Testis (tissue), 3 donors: ENCODE results near the gene GCNT1. TPM values are rescaled to one million over a fixed set of nuclear protein-coding genes. Genes with fewer than 3 reads are reported as not detected.

Source experiments
- DNase-seq: peaks from one replicate; pipeline ENCODE4 v3.0.0-alpha.2; 2019
- H3K27ac ChIP-seq, 2 donors: fragments of 200-600 bp; sonication (generic); one replicate each; pipeline ENCODE4 v1.5.1; 2019
- H3K27me3 ChIP-seq: fragments of 200-600 bp; sonication (generic); one replicate; pipeline ENCODE4 v1.5.1; 2019
- H3K36me3 ChIP-seq: fragments of 200-600 bp; sonication (generic); one replicate; pipeline ENCODE4 v1.5.1; 2017; ENCODE audit warnings: low read depth; ENCODE audit errors: missing control alignments
- H3K4me1 ChIP-seq: fragments of 200-600 bp; sonication (generic); one replicate; pipeline ENCODE4 v1.5.1; 2019
- H3K4me3 ChIP-seq, 2 donors: fragments of 200-600 bp; sonication (generic); one replicate each; pipeline ENCODE4 v1.5.1; 2017 to 2019
- H3K9me3 ChIP-seq: fragments of 200-600 bp; sonication (generic); one replicate; pipeline ENCODE4 v1.5.1; 2017
- CTCF ChIP-seq, 3 experiments: fragments of 450-650 bp in 2 of 3; fragments of 200-600 bp in 1 of 3; sonication (generic) in 1 of 3; IDR thresholded peaks; one replicate each; pipeline ENCODE4 v1.5.1; 2016 to 2019; ENCODE audit warnings: antibody characterized with exemption in 3 of 3, mild to moderate bottlenecking in 2 of 3, moderate library complexity in 1 of 3
- POLR2A ChIP-seq: fragments of 450-650 bp; IDR thresholded peaks from one replicate; pipeline ENCODE4 v1.6.1; 2017; ENCODE audit warnings: antibody characterized with exemption, mild to moderate bottlenecking, moderate library complexity
- WGBS, 2 donors: methylation state at CpG; one replicate each; pipeline ENCODE4 v1.1.5; 2018; 5-methylcytosine and 5-hydroxymethylcytosine counted together
- intact Hi-C: fragments of 100-400 bp; cut with DNase I; formaldehyde crosslinking; loops from one replicate; pipeline ENCODE4 v1.15.1; 2023; ENCODE audit warnings: low total_unique reads
- polyA plus RNA-seq: library from polyadenylated mRNA; stranded (reverse); fragments of 350-450 nt; fragmentation: Illumina TruSeq; extraction: RNeasy Lipid Tissue Mini Kit (QIAGEN cat#74804); gene quantifications from one replicate; pipeline ENCODE4 v1.2.3, GENCODE V29; 2014; ENCODE audit warnings: low read depth, low replicate concordance; ENCODE audit not compliant: insufficient read depth
- total RNA-seq, 2 donors: library from RNA; depleted of rRNA; stranded (reverse); fragments of >200 nt; gene quantifications; one replicate each; pipeline ENCODE4 v1.2.3, GENCODE V29; 2016

Gene GCNT1
- total and polyA plus RNA-seq, 3 donors from 2014 or later, result 2.1 to 7.5 (median 6.0) TPM

DNA sequence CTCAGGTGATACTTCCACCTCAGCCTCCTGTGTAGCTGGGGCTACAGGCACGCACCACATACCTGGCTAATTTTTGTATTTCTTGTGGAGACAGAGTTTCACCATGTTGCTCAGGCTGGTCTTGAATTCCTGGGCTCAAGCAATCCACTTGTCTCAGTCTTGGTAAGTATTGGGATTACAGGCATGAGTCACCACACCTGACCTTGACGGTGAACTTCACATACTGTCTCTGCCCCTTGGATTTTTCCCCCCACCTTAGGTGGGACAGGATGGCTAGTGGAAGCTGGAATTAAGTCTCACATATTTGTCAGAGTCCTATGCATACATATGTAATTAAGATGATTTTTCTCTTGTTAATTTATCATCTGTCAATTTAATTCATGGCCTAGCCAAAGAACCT is 43.8 kb upstream of the GCNT1 start:
- H3K4me3 ChIP-seq, result no peak overlapping the region
- H3K4me1 ChIP-seq, result no peaks in the 10 kb centered on the region
- 74 to 88% methylated on average over 2 of the region's 2 CpGs for WGBS, 2 donors
- no peak for TF ChIP-seq CTCF (IDR thresholded peaks at IDR 0.05)
- H3K27me3 ChIP-seq, result no peaks in the 10 kb centered on the region
- intact Hi-C loops, result no loop called here
- no peak overlapping the region for H3K27ac ChIP-seq
- DNase-seq, result no peak
- no peaks in the 10 kb centered on the region for H3K36me3 ChIP-seq
- no peaks in the 10 kb centered on the region for H3K9me3 ChIP-seq

- H3K36me3 ChIP-seq, result no peaks in the 10 kb centered on the region
- H3K27ac ChIP-seq, result no peak overlapping the region
- intact Hi-C loops, result no loop called here
- H3K27me3 ChIP-seq, result no peaks in the 10 kb centered on the region
- DNase-seq, result no peak
- no peaks in the 10 kb centered on the region for H3K9me3 ChIP-seq
- no peak overlapping the region for H3K4me3 ChIP-seq
- TF ChIP-seq POLR2A, result no peak
- TF ChIP-seq CTCF (IDR thresholded peaks at IDR 0.05), result no peak
- H3K4me1 ChIP-seq, result no peaks in the 10 kb centered on the region
These were observed 43.3 kb upstream of the GCNT1 start for GRCh38 chr9:76415731-76416130.

DNA sequence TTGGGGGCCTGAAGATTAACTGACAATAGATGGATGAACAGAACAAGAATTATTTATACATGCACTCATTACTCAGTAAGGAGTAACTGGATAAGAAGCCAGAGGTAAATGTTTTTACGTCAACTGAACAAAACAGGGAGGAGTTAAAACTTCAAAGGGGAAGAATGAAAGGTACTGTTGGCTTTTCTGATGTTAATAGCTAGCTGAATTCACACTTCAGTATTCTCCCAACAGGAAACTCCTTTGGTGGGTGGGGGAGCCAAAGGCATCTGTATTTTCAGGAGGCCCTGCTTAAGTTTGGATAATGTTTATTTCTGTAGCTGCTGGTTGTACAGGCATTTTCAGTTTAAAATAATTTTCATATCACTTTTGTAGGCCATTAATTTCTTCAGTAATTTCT is 41.6 kb upstream of the GCNT1 start:
- intact Hi-C loops, result no loop called here
- Histone ChIP-seq H3K27me3 (no peaks in the 10 kb centered on the region), H3K4me1 (no peaks in the 10 kb centered on the region), H3K9me3 (no peaks in the 10 kb centered on the region), H3K4me3 (no peak overlapping the region), H3K27ac (no peak overlapping the region), H3K36me3 (no peaks in the 10 kb centered on the region)
- 0% methylated on average over 1 of the region's 1 CpG for WGBS, 2 donors
- no peak for DNase-seq
- TF ChIP-seq POLR2A (no peak), CTCF (IDR thresholded peaks at IDR 0.05) (no peak)

DNA sequence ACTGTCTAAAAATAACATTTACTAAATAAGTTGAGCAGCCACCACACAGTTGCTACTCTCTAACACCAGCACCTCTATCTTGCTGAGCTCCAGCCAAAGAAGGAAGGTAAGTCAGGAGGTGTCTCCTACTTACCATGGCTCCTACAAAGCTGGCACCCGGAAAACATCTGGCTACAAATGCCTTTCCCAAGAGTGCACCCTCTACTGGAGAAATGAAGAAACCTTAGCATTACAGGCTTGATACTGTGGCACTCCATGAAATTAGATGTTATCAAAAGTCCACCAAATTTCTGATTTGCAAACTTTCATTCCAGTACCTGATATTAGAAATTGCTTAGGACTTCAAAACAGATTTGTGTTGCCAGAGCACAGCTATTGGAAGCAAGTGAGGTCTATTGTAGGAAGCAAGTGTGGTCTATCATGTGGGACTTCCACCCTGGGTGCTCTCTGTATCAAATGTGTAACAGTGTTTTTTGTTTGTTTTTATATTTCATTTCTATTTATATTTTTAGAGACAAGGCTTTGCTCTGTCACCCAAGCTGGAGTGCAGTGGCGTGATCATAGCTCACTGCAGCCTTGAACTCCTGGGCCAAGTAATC is 39.1 kb upstream of the GCNT1 start:
- no peak for DNase-seq
- H3K27ac ChIP-seq, result no peak overlapping the region

GRCh38 chr9:76423216-76424177 is 35.5 kb upstream of the GCNT1 start:
- intact Hi-C loops, result no loop called here
- no peaks in the 10 kb centered on the region for H3K9me3 ChIP-seq
- no peak overlapping the region for H3K27ac ChIP-seq
- DNase-seq, result no peak
- WGBS, 2 donors, result 44 to 46% methylated on average over 2 of the region's 2 CpGs
- TF ChIP-seq POLR2A, result no peak
- TF ChIP-seq CTCF (IDR thresholded peaks at IDR 0.05), result no peak
- no peak overlapping the region for H3K4me3 ChIP-seq
- no peaks in the 10 kb centered on the region for H3K4me1 ChIP-seq
- H3K36me3 ChIP-seq, result no peaks in the 10 kb centered on the region
- H3K27me3 ChIP-seq, result no peaks in the 10 kb centered on the region

More for the DNA sequence above, 39.1 kb upstream of the GCNT1 start:
- H3K4me1 ChIP-seq, result no peaks in the 10 kb centered on the region
- WGBS, 2 donors, result 69 to 83% methylated on average over 2 of the region's 2 CpGs
- intact Hi-C loops, result no loop called here
- no peak for TF ChIP-seq POLR2A
- H3K36me3 ChIP-seq, result no peaks in the 10 kb centered on the region
- no peak overlapping the region for H3K4me3 ChIP-seq
- H3K27me3 ChIP-seq, result no peaks in the 10 kb centered on the region
- no peaks in the 10 kb centered on the region for H3K9me3 ChIP-seq
